Measurements from ENCODE around the gene XPC.
"Not testable (repeated sequence)": the region's sequence is repeated elsewhere in the genome, so short reads cannot be mapped to it uniquely, and the experiment has no call there.

The XPC gene

DNA sequence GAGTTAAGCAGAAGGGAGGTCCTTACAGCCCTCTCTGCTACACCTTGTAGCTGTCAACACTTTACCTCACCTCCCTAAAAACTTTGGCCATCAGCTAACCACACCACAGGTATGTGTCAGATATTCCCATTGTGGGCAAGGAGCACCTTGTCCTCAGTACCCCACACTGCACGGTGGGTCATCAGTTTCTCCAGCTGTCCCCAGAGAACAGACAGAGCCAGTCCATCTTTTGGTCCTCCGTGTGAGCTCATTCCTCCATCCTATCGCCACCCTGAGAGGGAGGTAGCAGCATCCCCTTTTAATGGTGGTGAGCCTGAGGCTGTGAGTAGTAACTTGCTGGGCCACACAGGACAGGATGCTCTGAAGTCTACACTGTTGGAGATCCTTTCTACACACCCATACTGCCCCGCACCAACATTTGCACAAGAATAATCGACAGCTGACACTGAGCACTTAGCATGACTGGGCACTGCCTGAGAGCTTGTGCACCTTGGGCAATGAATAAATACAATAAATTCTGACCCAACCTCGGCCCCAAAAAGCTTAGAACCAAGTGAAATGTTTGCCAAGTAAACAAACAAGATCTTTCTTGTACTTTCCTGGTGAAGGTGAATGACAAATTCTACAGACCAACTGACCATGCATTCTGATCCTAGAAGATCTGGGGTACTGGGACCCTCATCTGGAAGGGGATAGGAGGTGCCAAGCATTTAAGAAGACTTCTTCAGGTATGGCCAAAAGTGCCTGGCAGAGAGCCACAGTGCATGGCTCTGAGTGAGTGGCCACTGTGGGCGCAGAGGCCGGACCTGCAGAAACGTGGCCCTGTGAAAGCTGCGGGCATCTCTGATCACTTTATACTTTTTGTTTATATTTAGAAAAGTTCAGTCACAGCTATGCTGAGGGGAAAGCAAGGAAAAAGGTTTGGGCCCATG is 60.7 kb downstream of the XPC start:
- Histone ChIP-seq H3K4me3 (ENCODE audit: low read length) (no peak overlapping the region), H3K9ac (ENCODE audit: low read length) (no peak overlapping the region), H3K4me1 (ENCODE audit: control insufficient read depth, insufficient read depth, low read length) (no peaks in the 10 kb centered on the region), H3K27me3 (ENCODE audit: control insufficient read depth, insufficient read depth, low read length) (no peaks in the 10 kb centered on the region), H3K9me3 (ENCODE audit: control insufficient read depth, low read length) (no peaks in the 10 kb centered on the region), H3K36me3 (ENCODE audit: control insufficient read depth, insufficient read depth, low read length) (no peaks in the 10 kb centered on the region)

DNA sequence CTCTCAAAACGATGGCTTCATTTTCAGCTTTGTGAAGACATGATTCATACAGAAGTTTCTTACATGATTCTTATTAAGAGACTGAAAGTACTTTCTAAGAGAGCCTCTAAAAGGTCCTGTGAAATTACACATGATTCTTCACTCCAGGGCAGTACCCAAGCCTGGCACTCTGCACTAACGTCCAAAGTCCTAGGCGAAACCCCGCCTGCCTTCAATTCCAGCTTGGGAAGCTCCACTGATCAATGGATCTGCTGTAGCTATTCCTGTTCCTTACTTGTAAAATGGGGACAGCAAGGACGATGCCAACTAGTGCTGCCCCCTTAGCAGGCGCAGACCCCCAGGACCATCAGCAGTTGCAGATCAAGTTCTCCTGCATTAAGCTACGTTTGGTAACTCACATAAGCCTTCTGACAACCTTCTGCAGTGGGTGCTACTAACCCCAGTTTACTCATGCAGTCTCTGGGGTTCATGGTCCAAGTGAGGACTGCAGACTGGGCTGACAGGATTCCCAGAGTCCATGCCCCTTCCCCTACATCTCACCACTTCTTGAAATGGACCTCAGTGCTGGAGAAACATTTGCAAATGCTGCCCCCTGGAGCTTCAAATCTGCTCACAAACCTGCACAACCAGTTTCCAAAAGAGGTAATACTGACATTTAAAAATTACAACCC is 64.3 kb downstream of the XPC start:
- H3K27me3 ChIP-seq (ENCODE audit: control insufficient read depth, insufficient read depth, low read length) = no peaks in the 10 kb centered on the region
- no peaks in the 10 kb centered on the region for H3K36me3 ChIP-seq (ENCODE audit: control insufficient read depth, insufficient read depth, low read length)
- no peak overlapping the region for H3K4me3 ChIP-seq (ENCODE audit: low read length)
- H3K9ac ChIP-seq (ENCODE audit: low read length) = no peak overlapping the region
- no peaks in the 10 kb centered on the region for H3K4me1 ChIP-seq (ENCODE audit: control insufficient read depth, insufficient read depth, low read length)
- H3K9me3 ChIP-seq (ENCODE audit: control insufficient read depth, low read length) = no peaks in the 10 kb centered on the region

DNA sequence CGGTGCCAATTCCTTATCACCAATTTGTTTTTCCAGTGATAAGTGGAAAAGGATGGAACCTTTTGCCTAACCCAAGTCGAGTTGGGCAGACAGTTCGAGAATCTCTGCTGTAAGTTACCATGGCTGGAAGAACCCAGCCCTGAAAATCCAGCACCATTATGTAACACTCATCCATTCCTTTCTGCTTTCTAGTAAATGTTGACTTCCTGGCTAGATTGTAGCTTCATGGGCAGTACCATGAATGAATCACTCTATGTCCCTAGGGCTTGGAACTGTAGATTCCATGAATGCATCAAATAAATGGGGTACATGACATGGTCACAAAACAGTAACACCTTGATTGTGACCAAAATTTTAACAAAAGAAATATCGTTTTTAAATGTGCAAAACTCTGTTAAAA is 67.7 kb downstream of the XPC start:
- Histone ChIP-seq H3K9ac (ENCODE audit: low read length) (no peak overlapping the region), H3K4me3 (ENCODE audit: low read length) (no peak overlapping the region), H3K36me3 (ENCODE audit: control insufficient read depth, insufficient read depth, low read length) (no peaks in the 10 kb centered on the region)

DNA sequence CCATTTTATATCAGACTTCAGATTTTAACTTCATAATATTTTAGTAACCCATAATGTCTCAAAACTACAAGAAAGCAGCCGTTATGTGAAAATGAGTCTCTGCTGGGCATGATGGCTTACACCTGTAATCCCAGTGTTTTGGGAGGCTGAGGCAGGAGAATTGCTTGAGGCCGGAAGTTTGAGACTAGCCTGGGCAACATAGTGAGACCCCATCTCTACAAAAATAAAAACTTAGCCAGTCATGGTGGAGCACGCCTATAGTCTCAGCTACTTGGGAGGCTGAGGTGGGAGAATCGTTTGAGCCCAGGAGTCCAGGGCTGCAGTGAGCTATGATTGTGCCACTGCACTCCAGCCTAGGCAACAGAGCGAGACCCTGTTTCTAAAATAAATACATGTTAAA is 68.6 kb downstream of the XPC start:
- H3K9me3 ChIP-seq (ENCODE audit: control insufficient read depth, low read length); H3K4me1 ChIP-seq (ENCODE audit: control insufficient read depth, insufficient read depth, low read length); H3K4me3 ChIP-seq (ENCODE audit: low read length); H3K36me3 ChIP-seq (ENCODE audit: control insufficient read depth, insufficient read depth, low read length); H3K27me3 ChIP-seq (ENCODE audit: control insufficient read depth, insufficient read depth, low read length); H3K9ac ChIP-seq (ENCODE audit: low read length): not testable (repeated sequence)

More for the DNA sequence above, 67.7 kb downstream of the XPC start:
- Histone ChIP-seq H3K4me1 (ENCODE audit: control insufficient read depth, insufficient read depth, low read length) (no peaks in the 10 kb centered on the region), H3K9me3 (ENCODE audit: control insufficient read depth, low read length) (no peaks in the 10 kb centered on the region), H3K27me3 (ENCODE audit: control insufficient read depth, insufficient read depth, low read length) (no peaks in the 10 kb centered on the region)

GRCh38 chr3:14097616-14098391 is 80.6 kb downstream of the XPC start:
- Histone ChIP-seq H3K4me3 (ENCODE audit: low read length) (no peak overlapping the region), H3K9me3 (ENCODE audit: control insufficient read depth, low read length) (no peaks in the 10 kb centered on the region), H3K9ac (ENCODE audit: low read length) (no peak overlapping the region), H3K27me3 (ENCODE audit: control insufficient read depth, insufficient read depth, low read length) (no peaks in the 10 kb centered on the region), H3K36me3 (ENCODE audit: control insufficient read depth, insufficient read depth, low read length) (no peaks in the 10 kb centered on the region), H3K4me1 (ENCODE audit: control insufficient read depth, insufficient read depth, low read length) (no peaks in the 10 kb centered on the region)

GRCh38 chr3:14096742-14097141 is 81.7 kb downstream of the XPC start:
- Histone ChIP-seq H3K4me3 (ENCODE audit: low read length) (no peak overlapping the region), H3K4me1 (ENCODE audit: control insufficient read depth, insufficient read depth, low read length) (no peaks in the 10 kb centered on the region), H3K9me3 (ENCODE audit: control insufficient read depth, low read length) (no peaks in the 10 kb centered on the region), H3K27me3 (ENCODE audit: control insufficient read depth, insufficient read depth, low read length) (no peaks in the 10 kb centered on the region), H3K9ac (ENCODE audit: low read length) (no peak overlapping the region), H3K36me3 (ENCODE audit: control insufficient read depth, insufficient read depth, low read length) (no peaks in the 10 kb centered on the region)
